Right lobe of liver (tissue), 6 donors: ENCODE measurements around the gene AR. TPM values are rescaled to one million over a fixed set of nuclear protein-coding genes. Genes with fewer than 3 reads are reported as not detected.
A peak's percentile ranks its signal among the peaks of the same experiment; 100 is the strongest.
"Not testable (repeated sequence)": the region's sequence is repeated elsewhere in the genome, so short reads cannot be mapped to it uniquely, and the experiment has no call there.

Experiments
- ATAC-seq, 4 donors: fragments of 200-7000 bp; cut with Tn5 transposase; one replicate each; pipeline ENCODE4 v1.9.1; 2020; ENCODE audit warnings: mild to moderate bottlenecking in 4 of 4, moderate library complexity in 4 of 4
- DNase-seq, 3 donors: peaks; one replicate each; pipeline ENCODE4 v3.0.0-alpha.2; 2020
- H3K27ac ChIP-seq, 3 donors: fragments of 200-600 bp; one replicate each; pipeline ENCODE4 v1.8.0; 2022
- H3K27me3 ChIP-seq, 2 donors: fragments of 200-600 bp; one replicate each; pipeline ENCODE4 v1.8.0; 2022
- H3K36me3 ChIP-seq, 4 donors: fragments of 200-600 bp; sonication (generic) in 1 of 4; one replicate each; pipeline versions ENCODE4 v1.5.1 to v1.8.0; 2017 to 2022; ENCODE audit warnings: control low read depth in 1 of 4
- H3K4me1 ChIP-seq, 4 donors: fragments of 200-600 bp; sonication (generic) in 1 of 4; one replicate each; pipeline versions ENCODE4 v1.5.1 to v1.8.0; 2017 to 2022; ENCODE audit warnings: control low read depth in 1 of 4
- H3K4me3 ChIP-seq, 3 donors: fragments of 200-600 bp; one replicate each; pipeline ENCODE4 v1.8.0; 2022
- H3K9me3 ChIP-seq, 4 donors: fragments of 200-600 bp; sonication (generic) in 1 of 4; one replicate each; pipeline versions ENCODE4 v1.5.1 to v1.8.0; 2017 to 2022; ENCODE audit warnings: control low read depth in 1 of 4
- POLR2A ChIP-seq: fragments of 450-650 bp; IDR thresholded peaks from one replicate; pipeline ENCODE4 v1.6.1; 2017; ENCODE audit warnings: antibody characterized with exemption, mild to moderate bottlenecking
- WGBS: methylation state at CpG from one replicate; pipeline ENCODE4 v1.1.6; 2018; ENCODE audit warnings: low coverage, low lambda C conversion rate; ENCODE audit not compliant: insufficient coverage; ENCODE audit errors: missing lambda C conversion rate; 5-methylcytosine and 5-hydroxymethylcytosine counted together
- intact Hi-C, 2 donors: fragments of 100-400 bp; cut with DNase I; formaldehyde crosslinking; loops; one replicate each; pipeline versions ENCODE4 v1.11.2 to v1.14.1; 2022
- total RNA-seq, 6 experiments: library from RNA; depleted of rRNA in 2 of 6; stranded (reverse); fragments of >200 nt in 2 of 6; fragmentation: NEBNext Ultra II Directional in 3 of 6; extraction: Animal tissue kit (Norgen Biotek cat#: 25700) in 3 of 6; gene quantifications; one replicate each; pipeline versions ENCODE4 v1.1.0 to v1.2.4, GENCODE V29; 2016 to 2023
- TF ChIP-seq, protein P1 (sequence below), 4 donors: fragments of 200-600 bp in 3 of 4; fragments of 450-650 bp in 1 of 4; IDR thresholded peaks; one replicate each; pipeline versions ENCODE4 v1.5.1 to v1.8.0; 2016 to 2022; ENCODE audit warnings: antibody characterized with exemption in 4 of 4, mild to moderate bottlenecking in 2 of 4
- donor health status: DM: no; HTN: yes; CAD: no.
- donor health status: DM: no; HTN: no; CAD: no.
- donor health status: DM: no; HTN: no; CAD: no.
- donor health status: DM: no; HTN: yes; CAD: no.
- donor health status: DM: no; HTN: yes; CAD: no.

AR gene
- total RNA-seq, 6 experiments from 2014 or later = 18.5 to 77.5 (median 47.3) TPM

DNA sequence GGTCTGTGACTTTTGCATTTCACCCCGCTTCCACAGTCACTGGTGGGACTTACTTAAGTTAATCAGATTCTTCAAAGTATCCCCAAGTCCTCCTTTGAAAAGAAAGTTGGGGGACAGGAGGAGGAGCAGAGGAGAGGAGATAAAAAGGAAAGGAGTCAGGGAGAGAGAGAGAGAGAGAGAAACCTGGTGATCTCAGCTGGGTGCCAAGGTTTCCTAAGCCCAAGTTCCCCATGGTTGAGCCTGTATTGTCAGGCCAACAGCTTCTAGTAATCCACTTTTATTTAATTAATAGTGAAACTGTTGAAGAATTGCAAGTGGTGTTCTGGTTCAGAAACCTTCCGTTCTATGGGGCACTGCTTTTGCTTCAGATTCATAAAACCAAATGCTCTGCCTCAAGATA is 91.6 kb downstream of the AR start:
- Histone ChIP-seq H3K36me3 (no peaks in the 10 kb centered on the region), H3K9me3 (no peaks in the 10 kb centered on the region), H3K27ac (no peak overlapping the region), H3K4me1 (peaks cover 0 to 3% (median 0%) of the 10 kb centered on the region in 4 donors), H3K4me3 (no peak overlapping the region), H3K27me3 (no peaks in the 10 kb centered on the region)
- 56% methylated on average over 2 of the region's 2 CpGs for WGBS
- ATAC-seq (peak in 2 of 4 donors; percentile 28 to 53), DNase-seq (no peak)
- intact Hi-C loops = no loop called here
- TF ChIP-seq, protein P1, sequence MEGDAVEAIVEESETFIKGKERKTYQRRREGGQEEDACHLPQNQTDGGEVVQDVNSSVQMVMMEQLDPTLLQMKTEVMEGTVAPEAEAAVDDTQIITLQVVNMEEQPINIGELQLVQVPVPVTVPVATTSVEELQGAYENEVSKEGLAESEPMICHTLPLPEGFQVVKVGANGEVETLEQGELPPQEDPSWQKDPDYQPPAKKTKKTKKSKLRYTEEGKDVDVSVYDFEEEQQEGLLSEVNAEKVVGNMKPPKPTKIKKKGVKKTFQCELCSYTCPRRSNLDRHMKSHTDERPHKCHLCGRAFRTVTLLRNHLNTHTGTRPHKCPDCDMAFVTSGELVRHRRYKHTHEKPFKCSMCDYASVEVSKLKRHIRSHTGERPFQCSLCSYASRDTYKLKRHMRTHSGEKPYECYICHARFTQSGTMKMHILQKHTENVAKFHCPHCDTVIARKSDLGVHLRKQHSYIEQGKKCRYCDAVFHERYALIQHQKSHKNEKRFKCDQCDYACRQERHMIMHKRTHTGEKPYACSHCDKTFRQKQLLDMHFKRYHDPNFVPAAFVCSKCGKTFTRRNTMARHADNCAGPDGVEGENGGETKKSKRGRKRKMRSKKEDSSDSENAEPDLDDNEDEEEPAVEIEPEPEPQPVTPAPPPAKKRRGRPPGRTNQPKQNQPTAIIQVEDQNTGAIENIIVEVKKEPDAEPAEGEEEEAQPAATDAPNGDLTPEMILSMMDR (IDR thresholded peaks at IDR 0.05) = no peak

DNA sequence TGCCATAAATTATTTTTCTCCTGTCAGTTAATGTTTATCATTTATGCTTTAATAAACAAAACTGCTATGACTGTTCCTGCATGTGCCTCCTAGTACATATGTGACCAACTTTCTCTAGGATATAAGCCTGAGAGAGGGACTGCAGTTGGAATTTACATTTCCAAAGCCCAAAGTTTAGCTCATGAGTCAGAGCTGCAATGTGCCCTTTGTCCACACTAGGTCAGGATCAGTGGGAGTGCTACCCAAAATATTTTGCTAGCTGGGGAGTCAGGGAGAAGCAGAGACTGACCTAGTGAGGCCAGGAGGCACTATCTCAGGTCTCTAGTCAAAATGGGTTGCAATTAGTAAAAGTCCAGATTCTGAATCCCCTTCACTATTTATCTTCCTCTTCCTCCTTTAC is 92.7 kb downstream of the AR start:
- no peaks in the 10 kb centered on the region for H3K27me3 ChIP-seq
- TF ChIP-seq POLR2A = no peak
- TF ChIP-seq, protein P1 (IDR thresholded peaks at IDR 0.05) = no peak
- no peak overlapping the region for H3K4me3 ChIP-seq
- DNase-seq = no peak
- peak; percentile 64 to 96 (median 70) for ATAC-seq
- H3K4me1 ChIP-seq = peaks cover 0 to 3% (median 0%) of the 10 kb centered on the region in 4 donors
- H3K9me3 ChIP-seq = no peaks in the 10 kb centered on the region
- intact Hi-C loops = no loop called here
- no peaks in the 10 kb centered on the region for H3K36me3 ChIP-seq
- no peak overlapping the region for H3K27ac ChIP-seq

DNA sequence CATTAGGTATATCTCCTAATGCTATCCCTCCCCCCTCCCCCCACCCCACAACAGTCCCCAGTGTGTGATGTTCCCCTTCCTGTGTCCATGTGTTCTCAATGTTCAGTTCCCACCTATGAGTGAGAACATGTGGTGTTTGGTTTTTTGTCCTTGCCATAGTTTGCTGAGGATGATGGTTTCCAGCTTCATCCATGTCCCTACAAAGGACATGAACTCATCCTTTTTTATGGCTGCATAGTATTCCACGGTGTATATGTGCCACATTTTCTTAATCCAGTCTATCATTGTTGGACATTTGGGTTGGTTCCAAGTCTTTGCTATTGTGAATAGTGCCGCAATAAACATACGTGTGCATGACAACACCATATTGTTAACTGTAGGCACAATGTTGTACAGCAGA is 93.5 kb downstream of the AR start:
- H3K36me3 ChIP-seq, H3K4me1 ChIP-seq, H3K9me3 ChIP-seq, H3K27ac ChIP-seq, H3K27me3 ChIP-seq, H3K4me3 ChIP-seq, intact Hi-C loops, DNase-seq, ATAC-seq: not testable (repeated sequence)
- WGBS = 40% methylated on average over 1 of the region's 3 CpGs

DNA sequence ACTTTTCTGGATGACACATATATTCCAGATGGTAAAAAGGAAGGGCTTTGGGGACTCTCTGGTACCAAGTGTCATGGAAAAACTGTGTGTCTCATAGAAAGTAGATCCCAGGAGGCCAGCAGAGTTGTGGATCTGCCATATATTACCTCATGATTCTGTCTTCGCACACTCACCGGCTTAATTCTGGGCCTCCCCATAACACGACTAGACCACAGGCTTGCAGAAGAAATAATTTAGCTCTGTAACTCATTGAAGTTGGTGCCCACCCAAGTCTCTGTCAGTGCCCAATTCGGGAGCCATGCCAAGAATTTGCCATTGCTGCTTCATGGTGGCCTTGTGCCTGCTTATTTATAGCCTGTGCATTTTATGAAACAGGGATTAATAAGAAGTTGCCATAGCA is 104.5 kb downstream of the AR start:
- Histone ChIP-seq H3K36me3 (peaks cover 0 to 10% (median 0%) of the 10 kb centered on the region in 4 donors), H3K4me3 (no peak overlapping the region), H3K27me3 (no peaks in the 10 kb centered on the region), H3K27ac (no peak overlapping the region), H3K4me1 (peaks cover 0 to 7% (median 0%) of the 10 kb centered on the region in 4 donors), H3K9me3 (no peaks in the 10 kb centered on the region)
- TF ChIP-seq, protein P1 (IDR thresholded peaks at IDR 0.05) = no peak
- TF ChIP-seq POLR2A = no peak
- 0% methylated on average over 1 of the region's 4 CpGs for WGBS
- ATAC-seq = no peak
- intact Hi-C loops = no loop called here
- DNase-seq = no peak

DNA sequence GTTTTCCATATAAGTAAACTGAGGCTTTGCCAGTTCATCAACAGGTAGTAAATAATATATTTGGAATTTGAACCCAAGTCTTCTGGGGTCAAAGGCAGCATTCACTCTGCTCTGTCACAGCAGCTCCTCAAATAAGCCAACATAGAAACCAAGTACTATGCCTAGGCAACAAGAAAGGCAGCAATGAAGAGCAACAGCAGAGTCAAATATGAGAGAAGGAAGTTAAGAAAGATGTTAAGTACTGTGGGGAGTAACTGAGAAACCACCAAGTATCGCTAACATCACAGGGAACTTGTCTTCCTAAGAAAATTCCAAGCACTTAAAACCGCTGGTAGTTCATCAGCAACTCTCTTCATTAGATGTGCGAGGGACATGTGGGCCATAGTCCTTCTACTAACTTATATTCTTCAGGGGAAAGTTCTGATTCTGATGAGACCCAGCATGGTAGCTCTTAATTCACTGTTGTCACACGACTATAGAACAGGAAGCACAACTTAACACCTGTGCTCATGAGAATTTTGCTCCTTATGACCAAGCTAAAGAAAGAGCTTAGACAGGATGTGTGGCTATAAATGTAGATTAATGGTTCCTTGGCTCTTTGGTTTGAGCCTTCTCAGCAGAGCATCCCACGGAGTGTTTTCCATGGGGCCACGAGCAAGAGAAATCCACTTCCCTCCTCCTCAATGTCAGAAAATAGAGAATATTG is 107.8 kb downstream of the AR start:
- H3K4me1 ChIP-seq = peaks cover 0 to 20% (median 0%) of the 10 kb centered on the region in 4 donors
- 60% methylated on average over 6 of the region's 6 CpGs for WGBS
- ATAC-seq = no peak

More for the DNA sequence above, 107.8 kb downstream of the AR start:
- DNase-seq = no peak
- Histone ChIP-seq H3K27ac (no peak overlapping the region), H3K36me3 (no peaks in the 10 kb centered on the region), H3K9me3 (no peaks in the 10 kb centered on the region), H3K4me3 (no peak overlapping the region), H3K27me3 (no peaks in the 10 kb centered on the region)
- TF ChIP-seq POLR2A = no peak
- TF ChIP-seq, protein P1 (IDR thresholded peaks at IDR 0.05) = no peak
- intact Hi-C loops = no loop called here
